HepG2 (cell line): Measurements from ENCODE around the gene ATP8B2. TPM values are rescaled to one million over a fixed set of nuclear protein-coding genes. Genes with fewer than 3 reads are reported as not detected.

Source experiments
- MLX ChIP-seq: IDR thresholded peaks from 2 replicates; pipeline ENCODE4 v1.6.1; 2016
- NAIF1 ChIP-seq: sonication (generic); formaldehyde crosslinking; IDR thresholded peaks from 2 replicates; pipeline ENCODE4 v1.5.0; 2020; ENCODE audit warnings: mild to moderate bottlenecking, missing genetic modification reagents, borderline replicate concordance
- NFRKB ChIP-seq: fragments of 450-650 bp; IDR thresholded peaks from 2 replicates; pipeline ENCODE4 v1.6.1; 2017
- NR2F1 ChIP-seq, 2 experiments: fragments of 450-650 bp in 1 of 2; formaldehyde crosslinking in 1 of 2; IDR thresholded peaks; 2 replicates each; pipeline versions ENCODE4 v1.5.0 to v1.6.1; 2016 to 2020; ENCODE audit warnings: mild to moderate bottlenecking in 1 of 2, missing compliant biosample characterization in 1 of 2, missing genetic modification reagents in 1 of 2, moderate library complexity in 1 of 2
- PCBP2 ChIP-seq: fragments of 200-400 bp; formaldehyde crosslinking; optimal IDR thresholded peaks from 2 replicates; pipeline ENCODE3; 2018; ENCODE audit warnings: low read length, low read depth; ENCODE audit not compliant: poor library complexity, severe bottlenecking
- PPARG ChIP-seq: conservative IDR thresholded peaks from 2 replicates; pipeline ENCODE4 v1.6.1; 2016; ENCODE audit warnings: missing biosample characterization, missing genetic modification reagents
- SMAD9 ChIP-seq: sonication (generic); formaldehyde crosslinking; IDR thresholded peaks from 2 replicates; pipeline ENCODE4 v1.5.1; 2020; ENCODE audit warnings: mild to moderate bottlenecking, missing genetic modification reagents
- THAP8 ChIP-seq: sonication (generic); formaldehyde crosslinking; IDR thresholded peaks from 2 replicates; pipeline ENCODE4 v1.5.1; 2020; ENCODE audit warnings: missing genetic modification reagents, mild to moderate bottlenecking, borderline replicate concordance
- ZBTB34 ChIP-seq: sonication (generic); formaldehyde crosslinking; IDR thresholded peaks from 2 replicates; pipeline ENCODE4 v1.8.0; 2022; ENCODE audit warnings: mild to moderate bottlenecking, missing genetic modification reagents
- ZFP36L2 ChIP-seq: sonication (generic); formaldehyde crosslinking; IDR thresholded peaks from 2 replicates; pipeline ENCODE4 v1.4.0; 2020; ENCODE audit warnings: missing genetic modification reagents
- ZNF362 ChIP-seq: sonication (generic); formaldehyde crosslinking; IDR thresholded peaks from 2 replicates; pipeline ENCODE4 v1.4.0; 2020; ENCODE audit warnings: missing genetic modification reagents, mild to moderate bottlenecking, borderline replicate concordance
- ZNF512 ChIP-seq: sonication (generic); formaldehyde crosslinking; IDR thresholded peaks from 2 replicates; pipeline ENCODE4 v1.4.0; 2020; ENCODE audit warnings: mild to moderate bottlenecking, missing genetic modification reagents
- ZNF562 ChIP-seq: sonication (generic); formaldehyde crosslinking; IDR thresholded peaks from 2 replicates; pipeline ENCODE4 v1.8.0; 2022; ENCODE audit warnings: missing genetic modification reagents, borderline replicate concordance
- ZNF691 ChIP-seq: sonication (generic); formaldehyde crosslinking; IDR thresholded peaks from 2 replicates; pipeline ENCODE4 v1.4.0; 2020; ENCODE audit warnings: missing genetic modification reagents, low read depth, mild to moderate bottlenecking, borderline replicate concordance
- ZNF784 ChIP-seq: sonication (generic); formaldehyde crosslinking; IDR thresholded peaks from 2 replicates; pipeline ENCODE4 v1.5.1; 2020; ENCODE audit warnings: missing genetic modification reagents, mild to moderate bottlenecking, borderline replicate concordance
- ZNF800 ChIP-seq: sonication (generic); formaldehyde crosslinking; IDR thresholded peaks from 2 replicates; pipeline ENCODE4 v1.4.0; 2020; ENCODE audit warnings: missing genetic modification reagents
- ZNF891 ChIP-seq: sonication (generic); formaldehyde crosslinking; IDR thresholded peaks from 2 replicates; pipeline ENCODE4 v1.5.0; 2020; ENCODE audit warnings: mild to moderate bottlenecking, missing genetic modification reagents
- ZSCAN30 ChIP-seq: sonication (generic); formaldehyde crosslinking; IDR thresholded peaks from 2 replicates; pipeline ENCODE4 v1.5.0; 2020; ENCODE audit warnings: mild to moderate bottlenecking, missing genetic modification reagents
- polyA plus RNA-seq, 8 experiments: library from polyadenylated mRNA; depleted of rRNA in 3 of 8; stranded (reverse) in 7 of 8; unstranded in 1 of 8; fragments of >200 nt; fragmentation: Illumina TruSeq in 4 of 8; extraction: Trizol in 4 of 8; gene quantifications; 2 replicates each; pipeline versions ENCODE4 v1.2.1 to v1.2.3, GENCODE V29; 2011 to 2016; ENCODE audit warnings: low read depth in 4 of 8, missing spikeins in 1 of 8, mixed read lengths in 1 of 8; ENCODE audit not compliant: insufficient read depth in 1 of 8
- total RNA-seq, 5 experiments: library from RNA; depleted of rRNA; stranded (reverse); fragments of >200 nt; fragmentation: Illumina TruSeq; extraction: Trizol; gene quantifications; 2 replicates each; pipeline ENCODE4 v1.2.3, GENCODE V29; 2016; ENCODE audit warnings: low read depth in 1 of 5

ATP8B2 gene
- total and polyA plus RNA-seq, 2 of the 13 experiments (the other 11 are each of a cell fraction or from before 2014, with no cell fraction given): 20.4 to 39.3 TPM

- TF ChIP-seq ZNF800 (CRISPR knock-in tag) (no peak), PPARG (CRISPR knock-in tag) (0 out of 2 replicates have a peak, but pooled peaks have one; percentile 19), NAIF1 (no peak), ZNF562 (no peak), ZNF891 (CRISPR knock-in tag) (no peak), NR2F1 (CRISPR knock-in tag; IDR thresholded peaks at IDR 0.05) (no peak), ZNF362 (no peak), MLX (CRISPR knock-in tag) (no peak), NFRKB (no peak), SMAD9 (CRISPR knock-in tag) (no peak), ZBTB34 (CRISPR knock-in tag) (0 out of 2 replicates have a peak, but pooled peaks have one; percentile 26), ZFP36L2 (CRISPR knock-in tag) (no peak), ZNF512 (CRISPR knock-in tag) (no peak), PCBP2 (no peak), ZNF691 (CRISPR knock-in tag) (no peak), ZNF784 (CRISPR knock-in tag) (no peak), THAP8 (CRISPR knock-in tag) (no peak), ZSCAN30 (CRISPR knock-in tag) (no peak)
Measured at GRCh38 chr1:154334079-154335024, 9.0 kb downstream of the ATP8B2 start (continued).
